ENCODE measurements around the gene OR4S2. TPM values are rescaled to one million over a fixed set of nuclear protein-coding genes. Genes with fewer than 3 reads are reported as not detected.

The OR4S2 gene
- total RNA-seq, 4 donors from 2014 or later = not detected

DNA sequence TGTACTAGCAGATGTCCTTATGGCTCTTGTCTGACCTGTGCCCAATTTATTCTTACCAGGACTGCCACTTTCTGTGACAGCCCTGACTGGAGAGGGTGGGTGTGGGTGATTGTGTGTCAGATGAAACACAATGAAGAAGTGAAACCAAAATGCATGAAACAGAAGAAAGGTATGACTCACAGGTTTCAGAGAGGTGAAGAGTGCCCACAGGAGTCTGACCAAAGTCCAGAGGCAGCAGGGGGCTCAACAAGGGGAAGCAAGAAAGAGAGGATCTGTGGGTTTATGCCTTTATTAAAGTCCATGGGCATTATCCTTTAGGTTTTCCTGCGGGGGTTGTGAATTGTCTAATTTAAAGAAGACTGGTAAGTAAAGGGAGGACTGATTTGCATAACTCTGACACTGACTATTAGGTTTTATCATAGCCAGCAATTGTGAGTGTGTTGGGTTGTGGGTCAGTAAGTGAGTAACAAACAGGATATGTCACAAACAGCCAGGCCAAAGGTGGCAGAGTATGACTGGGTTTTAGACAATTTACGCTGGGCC is 10.0 kb downstream of the OR4S2 start:
- no peak overlapping the region for H3K27ac ChIP-seq
- TF ChIP-seq POLR2A (IDR thresholded peaks at IDR 0.05) (no peak), CTCF (IDR thresholded peaks at IDR 0.05) (no peak)
- no peaks in the 10 kb centered on the region for H3K27me3 ChIP-seq
- H3K4me3 ChIP-seq = no peak overlapping the region
- intact Hi-C loops (cut with DNase I) = no loop called here
- 46 to 85% methylated on average over 2 of the region's 2 CpGs for WGBS, 2 donors
- H3K36me3 ChIP-seq = no peaks in the 10 kb centered on the region
- H3K9me3 ChIP-seq = no peaks in the 10 kb centered on the region
- H3K4me1 ChIP-seq = no peaks in the 10 kb centered on the region
- no peak for DNase-seq

GRCh38 chr11:55658608-55659007 is 10.5 kb downstream of the OR4S2 start:
- Histone ChIP-seq H3K4me1 (no peaks in the 10 kb centered on the region), H3K9me3 (no peaks in the 10 kb centered on the region), H3K27ac (no peak overlapping the region), H3K36me3 (no peaks in the 10 kb centered on the region), H3K4me3 (no peak overlapping the region), H3K27me3 (no peaks in the 10 kb centered on the region)
- 31 to 38% methylated on average over 1 of the region's 1 CpG for WGBS, 2 donors
- no peak for TF ChIP-seq POLR2A (IDR thresholded peaks at IDR 0.05)
- no peak for TF ChIP-seq CTCF (IDR thresholded peaks at IDR 0.05)
- intact Hi-C loops (cut with DNase I) = no loop called here
- no peak for DNase-seq

DNA sequence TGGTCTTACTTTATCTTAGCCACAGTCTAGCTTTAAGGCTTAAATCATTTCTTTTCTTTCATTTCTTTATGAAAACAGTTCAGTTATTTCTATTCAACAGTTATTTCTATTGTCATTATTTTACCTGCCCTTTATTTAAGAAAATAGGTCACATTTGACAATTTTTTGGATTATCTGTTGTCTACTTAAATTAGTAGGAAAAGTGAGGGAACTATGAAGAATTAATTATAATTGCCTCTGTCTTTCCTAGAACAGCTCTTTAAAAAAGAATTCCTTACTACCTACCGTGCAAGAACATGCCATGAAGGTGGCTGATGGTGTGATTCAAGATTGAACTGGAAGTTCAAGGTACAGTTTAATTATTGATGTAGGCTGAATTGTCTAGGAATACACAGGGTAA is 13.8 kb downstream of the OR4S2 start, which contains the start of gene OR4C6:
Gene OR4C6, plus strand, starts transcription at position 301 of the 400 bp plus-strand sequence. CDS start 2,966 bp downstream, outside the sequence.
- TF ChIP-seq POLR2A (IDR thresholded peaks at IDR 0.05) = no peak
- TF ChIP-seq CTCF (IDR thresholded peaks at IDR 0.05) = no peak
- intact Hi-C loops (cut with DNase I) = no loop called here
- no peak for DNase-seq
- Histone ChIP-seq H3K4me1 (no peaks in the 10 kb centered on the region), H3K27me3 (no peaks in the 10 kb centered on the region), H3K4me3 (no peak within 1 kb of the TSS), H3K27ac (no peak within 1 kb of the TSS), H3K9me3 (no peaks in the 10 kb centered on the region), H3K36me3 (no peaks in the 10 kb centered on the region)
- 75 to 93% methylated on average over 1 of the region's 1 CpG for WGBS, 2 donors

DNA sequence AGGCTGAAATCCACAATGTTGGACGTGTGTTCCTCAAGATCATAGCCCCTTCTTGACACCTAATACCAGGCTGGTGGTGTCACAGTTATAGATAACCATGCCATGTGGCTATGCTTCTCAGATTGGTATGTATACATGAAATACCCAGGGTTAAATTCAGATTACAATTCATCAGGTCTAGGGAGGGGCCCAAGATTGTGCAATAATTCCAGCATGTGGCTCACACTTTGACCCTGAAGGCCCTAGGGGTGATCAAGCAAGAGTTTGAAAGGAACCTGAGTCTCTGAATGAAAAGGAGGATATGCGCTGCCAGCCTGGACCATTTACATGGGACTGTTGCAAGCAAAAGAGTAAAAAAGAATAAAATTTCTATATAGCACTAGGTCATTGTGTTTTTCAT is 21.2 kb downstream of the OR4S2 start:
- DNase-seq = no peak
- H3K36me3 ChIP-seq = no peaks in the 10 kb centered on the region
- H3K4me1 ChIP-seq = no peaks in the 10 kb centered on the region
- no peak overlapping the region for H3K4me3 ChIP-seq
- no peak overlapping the region for H3K27ac ChIP-seq
- 43 to 48% methylated on average over 2 of the region's 2 CpGs for WGBS, 2 donors
- TF ChIP-seq POLR2A (IDR thresholded peaks at IDR 0.05) = no peak
- TF ChIP-seq CTCF (IDR thresholded peaks at IDR 0.05) = no peak
- no peaks in the 10 kb centered on the region for H3K9me3 ChIP-seq
- H3K27me3 ChIP-seq = no peaks in the 10 kb centered on the region
- intact Hi-C loops (cut with DNase I) = no loop called here

- no peaks in the 10 kb centered on the region for H3K27me3 ChIP-seq
- WGBS, 2 donors = 60 to 62% methylated on average over 5 of the region's 5 CpGs
- no peaks in the 10 kb centered on the region for H3K4me1 ChIP-seq
- H3K4me3 ChIP-seq = no peak overlapping the region
- intact Hi-C loops (cut with DNase I) = no loop called here
- H3K9me3 ChIP-seq = no peaks in the 10 kb centered on the region
- no peak overlapping the region for H3K27ac ChIP-seq
- no peaks in the 10 kb centered on the region for H3K36me3 ChIP-seq
- no peak for TF ChIP-seq POLR2A (IDR thresholded peaks at IDR 0.05)
- TF ChIP-seq CTCF (IDR thresholded peaks at IDR 0.05) = no peak
- DNase-seq = no peak
Observed at GRCh38 chr11:55673860-55674259, 25.7 kb downstream of the OR4S2 start.

Data from esophagus squamous epithelium (tissue), 5 donors.